Large intestine (tissue), 3 donors: ENCODE measurements around the gene CAPN11. TPM values are rescaled to one million over a fixed set of nuclear protein-coding genes. Genes with fewer than 3 reads are reported as not detected.

Source experiments
- DNase-seq, 2 donors: peaks; one replicate each; pipeline versions ENCODE4 v3.0.0 to v3.0.0-alpha.2; 2013
- H3K27ac ChIP-seq: one replicate; pipeline ENCODE4 v1.5.1; 2013; ENCODE audit warnings: low read length
- H3K27me3 ChIP-seq: 2 replicates; pipeline ENCODE4 v1.6.1; 2013; ENCODE audit warnings: low read length; ENCODE audit not compliant: control insufficient read depth, insufficient read depth
- H3K36me3 ChIP-seq: 2 replicates; pipeline ENCODE4 v1.6.1; 2013; ENCODE audit warnings: low read length; ENCODE audit not compliant: control insufficient read depth, insufficient read depth
- H3K4me1 ChIP-seq: one replicate; pipeline ENCODE4 v1.6.1; 2013; ENCODE audit warnings: low read length; ENCODE audit not compliant: control insufficient read depth, insufficient read depth
- H3K4me3 ChIP-seq: one replicate; pipeline ENCODE4 v1.5.1; 2013; ENCODE audit warnings: low read length
- H3K9me3 ChIP-seq: one replicate; pipeline ENCODE4 v1.6.1; 2013; ENCODE audit warnings: mild to moderate bottlenecking, low read depth, low read length, moderate library complexity; ENCODE audit not compliant: control insufficient read depth
- WGBS: methylation state at CpG from one replicate; pipeline ENCODE4 v1.1.5; 2013; ENCODE audit warnings: low lambda C conversion rate; ENCODE audit not compliant: insufficient coverage; 5-methylcytosine and 5-hydroxymethylcytosine counted together
- polyA plus RNA-seq: library from polyadenylated mRNA; unstranded; fragments of 120-200 nt; gene quantifications from one replicate; pipeline ENCODE4 v1.2.1, GENCODE V29; 2013

Gene CAPN11
- polyA plus RNA-seq, 1 donor = 0.03 TPM

GRCh38 chr6:44145839-44146238 is 12.8 kb upstream of the CAPN11 start:
- Histone ChIP-seq H3K4me1 (no peaks in the 10 kb centered on the region), H3K27me3 (no peaks in the 10 kb centered on the region), H3K9me3 (no peaks in the 10 kb centered on the region), H3K36me3 (peaks cover 65% of the 10 kb centered on the region), H3K4me3 (no peak overlapping the region), H3K27ac (no peak overlapping the region)
- DNase-seq = no peak

- Histone ChIP-seq H3K9me3 (no peaks in the 10 kb centered on the region), H3K27ac (no peak overlapping the region), H3K4me3 (no peak overlapping the region), H3K36me3 (peaks cover 57% of the 10 kb centered on the region), H3K4me1 (no peaks in the 10 kb centered on the region), H3K27me3 (no peaks in the 10 kb centered on the region)
- WGBS = 93% methylated on average over 3 of the region's 10 CpGs
- DNase-seq = no peak
These were observed 11.9 kb upstream of the CAPN11 start for GRCh38 chr6:44146685-44147084.

- peaks cover 57% of the 10 kb centered on the region for H3K36me3 ChIP-seq
These were observed 11.4 kb upstream of the CAPN11 start for GRCh38 chr6:44147256-44147655.

GRCh38 chr6:44148306-44148705 is 10.3 kb upstream of the CAPN11 start:
- Histone ChIP-seq H3K27ac (no peak overlapping the region), H3K36me3 (peaks cover 59% of the 10 kb centered on the region), H3K4me1 (peaks cover 3% of the 10 kb centered on the region), H3K9me3 (no peaks in the 10 kb centered on the region), H3K4me3 (no peak overlapping the region), H3K27me3 (no peaks in the 10 kb centered on the region)
- no CpG with 5 or more reads among the region's 9 CpGs for whole genome bisulfite sequencing
- DNase-seq = no peak

More at GRCh38 chr6:44147256-44147655, 11.4 kb upstream of the CAPN11 start:
- no peak for DNase-seq
- Histone ChIP-seq H3K27ac (no peak overlapping the region), H3K27me3 (no peaks in the 10 kb centered on the region), H3K4me1 (no peaks in the 10 kb centered on the region), H3K9me3 (no peaks in the 10 kb centered on the region), H3K4me3 (no peak overlapping the region)
- no CpG with 5 or more reads among the region's 7 CpGs for WGBS

- Histone ChIP-seq H3K4me1 (peaks cover 3% of the 10 kb centered on the region), H3K4me3 (no peak overlapping the region), H3K9me3 (no peaks in the 10 kb centered on the region), H3K27me3 (no peaks in the 10 kb centered on the region), H3K36me3 (peaks cover 61% of the 10 kb centered on the region), H3K27ac (no peak overlapping the region)
- no peak for DNase-seq
- no CpG with 5 or more reads among the region's 7 CpGs for WGBS
These were observed 9.1 kb upstream of the CAPN11 start for GRCh38 chr6:44149369-44150012.

GRCh38 chr6:44150317-44150917 is 8.2 kb upstream of the CAPN11 start:
- Histone ChIP-seq H3K4me3 (no peak overlapping the region), H3K36me3 (peaks cover 59% of the 10 kb centered on the region), H3K27me3 (no peaks in the 10 kb centered on the region), H3K4me1 (peaks cover 9% of the 10 kb centered on the region), H3K27ac (no peak overlapping the region), H3K9me3 (no peaks in the 10 kb centered on the region)
- no peak for DNase-seq
- no CpG with 5 or more reads among the region's 3 CpGs for WGBS

- Histone ChIP-seq H3K36me3 (peaks cover 51% of the 10 kb centered on the region), H3K27ac (no peak overlapping the region), H3K27me3 (no peaks in the 10 kb centered on the region), H3K4me3 (no peak overlapping the region), H3K4me1 (peaks cover 19% of the 10 kb centered on the region), H3K9me3 (no peaks in the 10 kb centered on the region)
- peak; percentile 59 to 71 for DNase-seq
- WGBS = no CpG with 5 or more reads among the region's 31 CpGs
These were observed 7.1 kb upstream of the CAPN11 start for GRCh38 chr6:44151348-44152108.

- Histone ChIP-seq H3K27ac (no peak overlapping the region), H3K4me3 (no peak overlapping the region), H3K9me3 (no peaks in the 10 kb centered on the region), H3K4me1 (peaks cover 23% of the 10 kb centered on the region), H3K36me3 (peaks cover 46% of the 10 kb centered on the region), H3K27me3 (no peaks in the 10 kb centered on the region)
- no peak for DNase-seq
- 100% methylated on average over 1 of the region's 8 CpGs for WGBS
These were observed 6.5 kb upstream of the CAPN11 start for GRCh38 chr6:44152109-44152461.

- H3K4me1 ChIP-seq = peaks cover 23% of the 10 kb centered on the region
- no peaks in the 10 kb centered on the region for H3K27me3 ChIP-seq
- WGBS = no CpG with 5 or more reads among the region's 19 CpGs
- no peak for DNase-seq
- no peak overlapping the region for H3K27ac ChIP-seq
- no peaks in the 10 kb centered on the region for H3K9me3 ChIP-seq
- H3K4me3 ChIP-seq = no peak overlapping the region
- peaks cover 43% of the 10 kb centered on the region for H3K36me3 ChIP-seq
These were observed 6.1 kb upstream of the CAPN11 start for GRCh38 chr6:44152533-44152932.

GRCh38 chr6:44154067-44154466 is 4.6 kb upstream of the CAPN11 start:
- no peak for DNase-seq
- Histone ChIP-seq H3K4me1 (peaks cover 23% of the 10 kb centered on the region), H3K4me3 (no peak overlapping the region), H3K27ac (no peak overlapping the region), H3K27me3 (no peaks in the 10 kb centered on the region), H3K9me3 (no peaks in the 10 kb centered on the region), H3K36me3 (peaks cover 28% of the 10 kb centered on the region)
- WGBS = no CpG with 5 or more reads among the region's 12 CpGs
